OCI-LY7 (cell line): ENCODE data around the gene IGLL5. TPM values are rescaled to one million over a fixed set of nuclear protein-coding genes. Genes with fewer than 3 reads are reported as not detected.

ENCODE experiments used
- BruUV-seq: library from RNA; stranded (reverse); fragments of 400-500 nt; replicated peaks from 2 replicates; lab custom pipeline; 2021; lab: Mats Ljungman, UMichigan
- CTCF ChIA-PET: fragments of 300-600 bp; sonication (Branson Sonifier 250); formaldehyde crosslinking; loops from one replicate; lab custom pipeline; 2022; ENCODE audit warnings: antibody characterized with exemption; ENCODE audit not compliant: unreplicated experiment; lab: Charles Lee
- POLR2A ChIA-PET: fragments of 300-600 bp; sonication (Branson Sonifier 250); formaldehyde crosslinking; loops from one replicate; lab custom pipeline; 2022; ENCODE audit warnings: antibody characterized with exemption; lab: Charles Lee
- DNase-seq: peaks from one replicate; pipeline ENCODE4 v3.0.0-alpha.2; 2015; ENCODE audit warnings: low spot score
- H2AFZ ChIP-seq: fragments of 200-600 bp; sonication (generic), shearing (Covaris generic); 2 replicates; pipeline ENCODE4 v1.6.1; 2014; ENCODE audit warnings: mild to moderate bottlenecking, antibody characterized with exemption, low read length, moderate library complexity
- H3K27ac ChIP-seq: fragments of 200-600 bp; sonication (generic); 2 replicates; pipeline ENCODE4 v1.5.1; 2014; ENCODE audit warnings: mixed run types, low read depth, mild to moderate bottlenecking, moderate library complexity, low read length, inconsistent platforms; ENCODE audit not compliant: poor library complexity, severe bottlenecking
- H3K36me3 ChIP-seq: fragments of 200-600 bp; sonication (generic); 2 replicates; pipeline ENCODE4 v1.6.1; 2014; ENCODE audit warnings: mild to moderate bottlenecking, antibody characterized with exemption, low read length, moderate library complexity, mixed read lengths; ENCODE audit not compliant: insufficient read depth
- H3K4me1 ChIP-seq: fragments of 200-600 bp; sonication (generic); 2 replicates; pipeline ENCODE4 v1.5.1; 2014; ENCODE audit warnings: mild to moderate bottlenecking, low read length; ENCODE audit not compliant: insufficient read depth, poor library complexity, severe bottlenecking
- H3K4me2 ChIP-seq: fragments of 200-600 bp; sonication (generic); 2 replicates; pipeline ENCODE4 v1.6.1; 2014; ENCODE audit warnings: mild to moderate bottlenecking, low read length
- H3K4me3 ChIP-seq: fragments of 200-600 bp; sonication (generic); 2 replicates; pipeline ENCODE4 v1.5.1; 2014; ENCODE audit warnings: mild to moderate bottlenecking, low read depth, low read length; ENCODE audit not compliant: poor library complexity, severe bottlenecking
- H3K79me2 ChIP-seq: fragments of 200-600 bp; sonication (generic); 2 replicates; pipeline ENCODE4 v1.6.1; 2016; ENCODE audit warnings: low read depth, mild to moderate bottlenecking, low read length, moderate library complexity, mixed read lengths; ENCODE audit not compliant: insufficient read depth
- H3K9me2 ChIP-seq: fragments of 200-600 bp; sonication (generic); 2 replicates; pipeline ENCODE4 v1.6.1; 2016; ENCODE audit warnings: mild to moderate bottlenecking, low read length, mixed read lengths; ENCODE audit not compliant: insufficient read depth
- H3K9me3 ChIP-seq: fragments of 200-600 bp; sonication (generic); 2 replicates; pipeline ENCODE4 v1.6.1; 2014; ENCODE audit warnings: mild to moderate bottlenecking, mixed run types, low read length, mixed read lengths
- H4K20me1 ChIP-seq: fragments of 200-600 bp; sonication (generic); 2 replicates; pipeline ENCODE4 v1.6.1; 2014; ENCODE audit warnings: mild to moderate bottlenecking, antibody characterized with exemption, low read length, moderate library complexity, mixed read lengths; ENCODE audit not compliant: insufficient read depth
- CTCF ChIP-seq: fragments of 200-600 bp; sonication (generic); conservative IDR thresholded peaks from 2 replicates; pipeline ENCODE4 v1.5.1; 2014; ENCODE audit warnings: mild to moderate bottlenecking, antibody characterized with exemption, low read length, moderate library complexity, mixed read lengths
- EZH2phosphoT487 ChIP-seq: fragments of 200-600 bp; sonication (generic); IDR thresholded peaks from 2 replicates; pipeline ENCODE4 v1.6.1; 2018; ENCODE audit warnings: low read depth, borderline replicate concordance, mild to moderate bottlenecking, mixed run types, antibody characterized with exemption, low read length, moderate library complexity, mixed read lengths
- intact Hi-C: fragments of 100-400 bp; cut with micrococcal nuclease; formaldehyde crosslinking; loops from one replicate; pipeline ENCODE4 v1.10.0; 2022; ENCODE audit not compliant: unreplicated experiment
- total RNA-seq, 2 experiments: library from RNA; depleted of rRNA in 1 of 2; stranded (reverse); fragments of >200 nt in 1 of 2; shearing (Covaris generic) in 1 of 2; gene quantifications; 2 replicates each; pipeline ENCODE4 v1.2.3, GENCODE V29; 2014 to 2022

The IGLL5 gene
- total RNA-seq, 2 experiments from 2014 or later: 219 to 364 TPM

- no peak for DNase-seq
- Histone ChIP-seq H3K36me3 (peaks cover 4% of the 10 kb centered on the region; the same call in 1 of the 2 replicates), H3K27ac (no peak overlapping the region), H3K79me2 (no peaks in the 10 kb centered on the region), H3K9me2 (no peaks in the 10 kb centered on the region), H3K4me1 (peaks cover 33% of the 10 kb centered on the region), H3K4me3 (no peak overlapping the region), H3K4me2 (no peak overlapping the region), H3K9me3 (no peaks in the 10 kb centered on the region), H4K20me1 (no peaks in the 10 kb centered on the region), H2AFZ (no peak overlapping the region)
- ChIA-PET CTCF (no interaction called here), POLR2A (no interaction called here)
- intact Hi-C loops: no loop called here
- no peak for TF ChIP-seq EZH2phosphoT487
- TF ChIP-seq CTCF: no peak
- no TSS peak for BruUV-seq
Observed at GRCh38 chr22:22917377-22917776, 29.8 kb downstream of the IGLL5 start.

- no peak overlapping the region for H2AFZ ChIP-seq
- TF ChIP-seq EZH2phosphoT487 (no peak), CTCF (no peak)
- POLR2A ChIA-PET: no interaction called here
- no peaks in the 10 kb centered on the region for H3K36me3 ChIP-seq
- no peaks in the 10 kb centered on the region for H3K9me2 ChIP-seq
- intact Hi-C loops: no loop called here
- BruUV-seq: no TSS peak
- DNase-seq: no peak
- H3K79me2 ChIP-seq: no peaks in the 10 kb centered on the region
- peaks cover 26% of the 10 kb centered on the region for H3K4me1 ChIP-seq
- no peaks in the 10 kb centered on the region for H4K20me1 ChIP-seq
- H3K27ac ChIP-seq: no peak overlapping the region
- H3K4me3 ChIP-seq: no peak overlapping the region
- no peaks in the 10 kb centered on the region for H3K9me3 ChIP-seq
- CTCF ChIA-PET: no interaction called here
- H3K4me2 ChIP-seq: peak overlapping the region; percentile 8; the same call in 1 of the 2 replicates
Observed at GRCh38 chr22:22918297-22918965, 30.8 kb downstream of the IGLL5 start.

GRCh38 chr22:22919041-22919440 is 31.4 kb downstream of the IGLL5 start:
- H3K79me2 ChIP-seq: no peaks in the 10 kb centered on the region
- TF ChIP-seq CTCF (no peak), EZH2phosphoT487 (no peak)
- intact Hi-C loops: no loop called here
- no peaks in the 10 kb centered on the region for H3K9me2 ChIP-seq
- no peaks in the 10 kb centered on the region for H4K20me1 ChIP-seq
- H3K27ac ChIP-seq: no peak overlapping the region
- ChIA-PET POLR2A (no interaction called here), CTCF (no interaction called here)
- H3K4me1 ChIP-seq: peaks cover 22% of the 10 kb centered on the region
- no peak overlapping the region for H2AFZ ChIP-seq
- H3K9me3 ChIP-seq: no peaks in the 10 kb centered on the region
- H3K4me3 ChIP-seq: no peak overlapping the region
- no TSS peak for BruUV-seq
- H3K36me3 ChIP-seq: no peaks in the 10 kb centered on the region
- DNase-seq: no peak
- H3K4me2 ChIP-seq: peak overlapping the region; percentile 8; the same call in 1 of the 2 replicates
